Fibroblast of skin of right biceps (primary cell): Measurements from ENCODE around the gene LCT.
"Not testable (repeated sequence)": the region's sequence is repeated elsewhere in the genome, so short reads cannot be mapped to it uniquely, and the experiment has no call there.

Experiments used
- DNase-seq: peaks from one replicate; pipeline ENCODE4 v3.0.0-alpha.2; 2013

Gene LCT

DNA sequence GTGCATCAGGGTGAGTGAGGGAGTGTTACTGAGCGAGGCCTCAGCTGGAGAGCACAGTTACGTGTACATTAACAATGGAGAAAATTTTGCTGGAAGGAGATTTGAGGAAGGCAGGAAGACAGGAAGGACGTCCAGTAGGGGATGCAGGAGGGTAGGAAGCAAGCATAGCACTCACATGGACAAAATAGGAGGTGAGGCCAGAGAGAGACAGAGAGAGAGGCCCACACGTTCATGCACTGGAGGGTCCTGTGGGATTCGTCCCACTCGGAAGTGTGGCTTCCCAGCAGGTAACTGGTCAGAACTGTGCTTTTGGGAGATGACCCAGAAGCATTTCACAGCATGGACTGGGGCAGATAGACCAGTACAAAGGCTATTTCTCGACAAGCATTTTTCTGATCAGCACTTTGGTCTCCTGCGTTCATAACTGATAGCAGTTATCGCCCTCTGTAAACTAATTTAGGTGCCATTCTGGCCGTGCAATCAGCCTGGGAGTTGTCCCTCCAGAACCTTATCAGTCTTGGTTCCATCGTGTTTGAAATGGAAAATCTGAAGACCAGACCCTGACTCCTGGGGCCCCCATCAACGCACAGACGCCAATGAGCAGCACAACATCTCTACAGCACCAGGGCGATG lies 5.7 kb downstream of the LCT start:
- no peak for DNase-seq

- DNase-seq = no peak
Measured at GRCh38 chr2:135829378-135830135, 7.4 kb downstream of the LCT start.

- DNase-seq = no peak
Measured at GRCh38 chr2:135826544-135826943, 10.4 kb downstream of the LCT start.

DNA sequence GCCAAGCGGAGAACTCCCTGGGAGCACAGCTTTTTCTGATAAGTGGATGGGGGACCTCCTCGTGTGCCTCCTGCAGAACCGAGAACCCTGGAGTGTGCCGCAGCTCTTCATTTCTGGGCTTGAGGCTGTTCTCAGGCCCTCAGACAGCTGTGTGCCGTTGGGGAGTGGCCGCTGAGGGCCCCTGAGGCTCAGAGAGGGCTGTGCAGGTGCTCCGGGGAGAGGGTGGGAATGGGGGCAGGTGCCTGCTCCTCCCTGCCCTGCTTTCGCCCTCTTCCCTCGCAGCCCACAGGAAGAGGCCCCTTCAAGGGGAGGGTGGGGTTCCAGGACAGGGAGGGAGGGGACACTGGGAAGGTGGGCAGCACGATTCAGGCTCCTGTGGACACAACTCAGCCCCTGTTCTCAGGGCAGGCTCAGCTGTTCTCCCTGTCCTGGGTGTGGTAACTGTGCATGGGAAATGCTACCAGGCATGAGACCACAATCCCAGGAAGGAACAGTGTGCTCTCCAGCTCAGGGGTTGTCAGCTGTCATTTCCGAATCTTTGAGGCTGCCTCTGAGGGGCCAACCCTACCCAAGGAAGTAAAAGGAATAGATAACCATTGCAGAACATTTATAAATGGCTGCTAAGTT lies 11.3 kb downstream of the LCT start:
- no peak for DNase-seq

DNA sequence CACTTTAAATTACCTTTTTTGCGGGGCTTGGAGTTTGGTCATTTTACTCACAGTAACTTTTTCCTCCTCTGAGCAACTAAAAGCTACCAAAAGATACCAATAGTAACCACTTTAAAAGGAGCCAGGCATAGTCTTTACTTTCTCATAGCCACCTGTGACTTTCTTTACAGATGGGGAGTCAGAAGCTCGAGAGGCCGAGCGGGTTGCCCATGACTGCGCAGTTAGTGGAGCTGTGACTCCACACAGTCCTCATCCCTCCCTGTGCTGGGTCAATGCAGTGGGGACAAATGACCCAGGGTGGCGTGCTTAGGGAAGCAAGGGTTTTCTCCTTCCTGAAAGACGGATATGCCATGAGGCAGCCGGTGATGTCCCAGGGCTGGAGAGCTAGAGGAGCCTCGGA lies 11.9 kb downstream of the LCT start:
- no peak for DNase-seq

GRCh38 chr2:135822855-135823254 lies 14.1 kb downstream of the LCT start:
- no peak for DNase-seq

DNA sequence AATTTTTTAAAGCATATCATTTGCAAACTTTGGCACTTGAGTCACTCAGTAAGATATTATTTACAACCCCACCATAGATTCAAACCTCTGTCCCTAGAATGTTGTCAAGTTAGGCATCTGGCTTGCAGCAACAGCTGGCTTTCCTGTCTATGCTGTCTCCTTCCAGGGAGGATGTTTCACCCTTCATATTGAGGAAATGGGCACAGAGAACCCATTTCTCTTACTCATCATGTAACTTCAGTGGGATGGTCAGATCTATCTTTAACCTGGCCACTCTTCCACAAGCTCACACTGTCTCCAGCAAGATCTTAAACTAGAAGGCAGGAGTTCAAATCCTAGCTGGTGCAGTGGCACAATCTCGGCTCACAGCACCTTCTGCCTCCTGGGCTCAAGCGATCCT lies 15.8 kb downstream of the LCT start:
- DNase-seq = no peak

GRCh38 chr2:135820003-135820618 lies 16.9 kb downstream of the LCT start:
- peak; percentile 71 for DNase-seq

GRCh38 chr2:135818937-135819610 lies 17.9 kb downstream of the LCT start:
- DNase-seq = peak; percentile 48

GRCh38 chr2:135817951-135818350 lies 19.0 kb downstream of the LCT start:
- no peak for DNase-seq

DNA sequence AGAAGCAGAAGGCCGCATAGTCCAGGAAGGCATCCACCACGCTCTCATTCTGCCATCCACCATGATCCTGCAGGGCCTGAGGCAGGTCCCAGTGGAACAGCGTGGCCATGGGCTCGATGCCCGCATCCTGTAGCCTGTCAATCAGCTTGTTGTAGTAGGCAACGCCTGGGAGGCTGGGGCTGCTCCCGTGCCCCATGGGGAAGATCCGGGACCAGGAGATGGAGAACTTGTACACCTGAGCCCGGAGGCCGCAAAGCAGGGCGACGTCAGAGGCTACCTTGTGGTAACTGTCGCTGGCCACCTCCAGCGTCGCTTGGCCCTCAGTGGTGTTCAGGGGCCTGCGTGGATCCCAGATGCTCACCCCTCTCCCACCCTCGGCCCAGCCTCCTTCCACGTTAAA lies 19.5 kb downstream of the LCT start:
- no peak for DNase-seq

- no peak for DNase-seq
Measured at GRCh38 chr2:135815269-135815668, 21.7 kb downstream of the LCT start.

DNA sequence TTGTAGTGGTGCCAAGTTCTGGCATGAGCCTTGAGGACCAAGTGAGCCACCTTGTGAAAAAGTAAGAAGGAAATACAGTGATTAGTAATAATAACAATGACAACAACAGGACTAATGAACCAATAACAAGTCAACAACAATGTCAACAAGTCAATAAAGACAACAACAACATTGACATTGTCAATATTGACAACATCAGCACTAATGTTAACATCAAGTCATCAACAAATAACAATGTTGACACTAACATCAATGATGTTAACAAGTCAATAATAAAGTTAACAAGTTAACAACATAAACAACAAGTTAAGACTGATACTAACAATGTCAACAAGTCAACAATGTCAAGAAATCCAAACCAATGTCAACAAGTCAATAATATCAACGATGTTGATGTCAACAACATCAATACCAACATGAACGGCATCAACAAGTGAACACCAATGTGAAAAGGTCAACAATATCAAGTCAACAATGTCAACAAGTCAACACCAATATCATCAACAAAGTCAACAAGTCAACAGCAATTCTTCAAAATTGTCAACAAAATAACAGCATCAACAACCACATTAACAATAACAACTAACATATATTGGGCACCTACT lies 24.0 kb downstream of the LCT start:
- DNase-seq = no peak

DNA sequence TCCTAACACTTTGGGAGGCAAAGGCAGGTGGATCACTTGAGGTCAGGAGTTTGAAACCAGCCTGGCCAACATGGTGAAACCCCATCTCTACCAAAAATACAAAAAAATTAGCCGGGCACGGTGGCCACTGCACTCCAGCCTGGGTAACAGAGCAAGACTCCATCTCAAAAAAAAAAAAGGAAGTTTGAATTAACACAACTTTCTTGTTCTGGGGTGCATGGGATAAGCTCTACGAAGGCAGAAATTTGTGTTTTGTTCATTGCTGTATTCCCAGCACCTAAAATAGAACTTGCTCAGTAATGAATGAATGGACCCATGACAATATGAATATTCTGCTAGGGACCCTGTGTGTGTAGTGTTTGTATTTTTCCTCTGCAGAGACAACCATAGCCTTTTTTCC lies 29.1 kb downstream of the LCT start:
- not testable (repeated sequence) for DNase-seq

DNA sequence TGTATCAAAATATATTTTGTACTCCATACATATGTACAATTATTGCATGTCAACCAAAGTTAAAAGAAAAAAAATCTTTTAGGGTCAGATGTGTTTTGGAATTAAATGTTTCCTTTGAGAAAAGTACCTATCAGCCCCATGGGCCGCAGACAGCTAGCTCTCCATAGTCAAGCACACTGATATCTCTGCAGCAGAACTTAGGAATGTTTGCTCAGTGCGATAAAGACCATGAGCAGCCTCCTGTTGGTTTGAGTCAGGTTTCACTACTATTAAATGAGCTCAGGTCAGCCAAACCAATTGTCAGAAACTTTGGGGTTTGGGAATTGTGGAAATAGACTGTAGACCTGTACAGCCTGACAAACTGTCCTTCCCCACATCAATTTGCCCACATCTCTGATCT lies 33.7 kb downstream of the LCT start:
- no peak for DNase-seq

DNA sequence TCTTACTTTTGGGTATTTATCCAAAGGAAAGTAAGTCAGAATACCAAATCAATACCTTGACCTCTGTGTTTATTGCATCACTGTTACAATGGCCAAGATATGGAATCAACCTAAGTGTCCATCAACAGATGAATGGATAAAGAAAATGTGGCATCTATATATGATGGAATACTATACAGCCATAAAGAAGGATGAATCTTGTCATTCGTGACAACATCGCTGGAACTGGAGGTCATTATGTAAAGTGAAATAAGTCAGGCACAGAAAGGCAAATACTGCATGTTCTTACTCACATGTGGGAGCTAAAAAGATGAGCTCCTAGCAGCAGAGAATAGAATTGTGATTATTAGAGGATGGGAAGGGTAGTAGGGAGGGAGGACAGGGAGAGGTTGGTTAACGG lies 34.6 kb downstream of the LCT start:
- no peak for DNase-seq

DNA sequence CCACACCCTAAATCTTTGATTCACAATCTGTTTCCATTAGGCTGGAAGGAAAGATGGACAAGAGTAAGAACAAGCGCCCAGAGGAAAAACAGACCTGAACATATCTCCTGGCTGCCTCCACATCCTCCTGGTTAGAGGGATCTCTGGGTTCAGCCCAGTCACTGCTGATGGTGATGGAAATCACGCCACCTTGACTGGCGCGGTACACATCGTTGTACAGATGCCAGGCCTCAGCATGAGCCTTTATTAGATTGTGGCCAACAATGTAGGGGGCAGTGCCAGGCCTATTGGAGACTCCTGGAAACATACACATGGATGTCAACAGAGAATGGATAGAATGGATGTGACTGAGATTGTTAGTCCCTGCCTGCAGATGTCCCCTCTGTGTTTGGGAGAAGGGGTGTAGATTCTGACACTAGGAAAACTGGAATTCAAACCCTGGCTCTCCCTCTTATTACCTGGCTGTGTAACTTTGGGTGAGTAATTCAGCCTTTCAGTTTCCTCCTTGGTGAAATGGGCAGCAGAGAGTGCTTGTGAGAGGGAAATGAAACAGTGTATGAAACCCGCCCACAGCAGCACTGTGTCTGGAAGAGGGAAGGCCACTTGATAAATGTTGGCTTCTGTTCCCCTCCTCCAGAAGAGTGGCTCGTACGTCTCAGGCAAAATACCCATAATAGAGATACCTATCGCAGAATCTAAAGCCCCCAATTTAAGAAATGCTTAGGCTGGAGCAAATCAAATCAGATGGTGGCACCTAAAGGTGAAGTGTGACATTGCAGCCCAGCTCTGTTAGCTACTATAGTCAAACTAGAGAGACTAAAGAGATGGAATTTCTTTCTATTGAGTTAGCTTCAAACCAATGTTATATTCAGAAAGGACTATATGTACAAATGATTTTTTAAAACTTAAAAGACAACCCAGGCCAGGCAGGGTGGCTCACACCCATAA lies 36.2 kb downstream of the LCT start:
- DNase-seq = no peak

DNA sequence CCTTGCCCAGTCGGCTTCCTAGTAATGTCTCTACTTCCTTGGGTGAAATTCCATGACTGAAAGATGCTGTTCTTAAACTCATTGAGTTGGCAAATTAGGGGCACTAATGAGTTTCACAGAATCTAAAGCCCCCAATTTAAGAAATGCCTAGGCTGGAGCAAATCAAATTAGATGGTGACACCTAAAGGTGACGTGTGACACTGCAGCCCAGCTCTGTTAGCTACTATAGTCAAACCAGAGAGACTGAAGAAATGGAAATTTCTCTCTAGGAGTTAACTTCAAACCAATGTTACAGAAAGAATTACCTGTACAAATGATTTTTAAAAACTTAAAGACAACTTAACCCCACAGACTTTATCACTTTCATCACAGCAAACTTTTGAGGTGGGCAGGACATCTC lies 37.2 kb downstream of the LCT start:
- no peak for DNase-seq

DNA sequence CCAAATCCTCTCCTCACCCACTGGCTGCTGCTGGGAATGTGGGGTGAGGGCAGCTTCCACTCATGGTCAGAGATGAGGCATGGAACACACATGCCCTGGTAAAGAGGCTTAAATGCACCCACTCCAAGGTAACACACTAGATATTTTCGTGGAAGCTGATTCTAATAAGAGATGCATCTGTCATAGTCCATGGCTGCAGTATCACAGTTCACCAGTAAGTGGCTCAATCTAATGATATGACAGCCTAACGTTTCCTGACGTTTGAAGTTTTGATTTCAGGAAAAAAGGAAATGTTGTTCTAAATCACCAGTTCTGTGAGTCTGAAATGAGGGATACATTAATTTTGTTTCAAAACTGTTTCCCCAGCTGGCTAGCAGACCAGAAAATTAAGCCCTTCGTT lies 38.2 kb downstream of the LCT start:
- DNase-seq = no peak

DNA sequence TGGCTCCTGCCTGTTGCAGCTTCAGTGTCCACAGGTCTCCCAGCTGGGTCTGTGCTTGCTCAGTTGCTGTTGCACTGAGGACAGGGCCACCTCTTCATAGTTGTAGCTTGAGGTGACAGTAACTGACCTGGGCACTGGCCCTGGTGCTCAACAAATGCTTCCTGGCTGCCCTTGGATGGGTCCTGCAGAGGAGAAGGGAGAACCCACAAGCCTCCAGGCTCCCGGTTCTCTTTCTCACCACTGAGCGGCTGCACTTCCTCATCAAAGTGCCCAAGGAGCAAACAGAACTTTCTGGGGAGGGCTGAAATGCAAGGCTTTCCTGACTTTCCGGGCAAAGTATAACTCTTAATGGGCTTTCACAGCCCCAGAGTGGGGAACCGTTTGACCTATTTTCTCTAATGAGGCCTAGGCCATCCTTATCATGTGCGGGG lies 38.7 kb downstream of the LCT start:
- DNase-seq = no peak

DNA sequence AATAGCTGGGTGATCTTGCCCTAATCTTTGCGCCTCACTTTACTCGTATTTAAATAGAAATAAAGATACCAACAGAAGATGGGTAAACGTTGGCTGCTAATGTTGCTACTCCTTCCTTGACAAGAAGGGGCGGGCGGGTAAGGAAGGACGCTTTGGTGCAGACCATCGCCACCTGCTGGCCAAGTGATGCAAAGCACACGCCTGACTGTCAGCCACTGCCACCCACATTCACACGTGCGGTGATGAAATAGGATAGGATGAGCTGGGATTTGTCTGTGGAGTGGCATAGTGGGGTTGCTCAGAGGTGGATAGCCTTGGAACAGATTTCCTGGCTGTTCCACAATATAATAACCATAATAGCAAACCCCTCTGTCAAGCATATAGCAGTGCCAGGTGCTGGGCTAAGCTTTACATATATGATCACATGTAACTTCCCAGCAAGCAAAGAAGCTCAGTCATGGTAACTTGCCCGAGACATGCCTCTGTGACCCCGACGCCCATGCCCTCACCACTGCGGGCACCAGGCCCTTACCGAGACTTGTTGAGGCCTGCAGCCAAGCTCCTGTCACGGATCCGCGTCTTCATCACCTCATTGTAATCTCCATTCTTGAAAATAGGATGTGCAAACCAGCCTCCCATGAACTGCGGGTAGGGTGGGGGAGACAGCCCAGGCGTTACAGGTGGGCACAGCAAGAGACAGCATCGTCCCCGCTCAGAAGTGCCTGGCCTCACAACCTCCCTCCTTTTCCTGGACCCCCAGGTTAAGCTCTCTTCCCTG lies 39.3 kb downstream of the LCT start:
- peak; percentile 76 for DNase-seq
